H9 (cell line): ENCODE results near the gene ZNF200. TPM values are rescaled to one million over a fixed set of nuclear protein-coding genes. Genes with fewer than 3 reads are reported as not detected.

Source experiments
- DNase-seq: peaks from one replicate; pipeline ENCODE4 v3.0.0-alpha.2; 2017
- H2AFZ ChIP-seq: one replicate; pipeline ENCODE4 v1.6.1; 2013; ENCODE audit warnings: mild to moderate bottlenecking, low read length, control low read depth, moderate library complexity
- H2AK5ac ChIP-seq: 2 replicates; pipeline ENCODE4 v1.6.1; 2013; ENCODE audit warnings: low read length, control low read depth, mixed read lengths; ENCODE audit not compliant: insufficient read length
- H2BK120ac ChIP-seq: one replicate; pipeline ENCODE4 v1.6.1; 2013; ENCODE audit warnings: low read depth, mild to moderate bottlenecking, low read length, control low read depth, inconsistent platforms; ENCODE audit not compliant: poor library complexity, severe bottlenecking
- H2BK12ac ChIP-seq: 2 replicates; pipeline ENCODE4 v1.6.1; 2013; ENCODE audit warnings: low read length, control low read depth, mixed read lengths, low read depth; ENCODE audit not compliant: insufficient read length
- H2BK15ac ChIP-seq: 2 replicates; pipeline ENCODE4 v1.6.1; 2013; ENCODE audit warnings: low read depth, low read length, control low read depth
- H2BK20ac ChIP-seq: one replicate; pipeline ENCODE4 v1.6.1; 2013; ENCODE audit warnings: low read depth, mild to moderate bottlenecking, low read length, control low read depth, inconsistent platforms; ENCODE audit not compliant: poor library complexity, severe bottlenecking
- H2BK5ac ChIP-seq: 2 replicates; pipeline ENCODE4 v1.6.1; 2013; ENCODE audit warnings: low read length, control low read depth, mixed read lengths; ENCODE audit not compliant: insufficient read length
- H3K14ac ChIP-seq: 2 replicates; pipeline ENCODE4 v1.6.1; 2013; ENCODE audit warnings: low read length, control low read depth; ENCODE audit not compliant: insufficient read depth
- H3K18ac ChIP-seq: 2 replicates; pipeline ENCODE4 v1.6.1; 2013; ENCODE audit warnings: low read depth, mild to moderate bottlenecking, mixed read lengths, low read length, control low read depth; ENCODE audit not compliant: insufficient read length
- H3K23ac ChIP-seq: 2 replicates; pipeline ENCODE4 v1.6.1; 2013; ENCODE audit warnings: low read length, control low read depth, mixed read lengths, low read depth; ENCODE audit not compliant: insufficient read length
- H3K23me2 ChIP-seq: 2 replicates; pipeline ENCODE4 v1.6.1; 2013; ENCODE audit warnings: low read depth, mild to moderate bottlenecking, mixed read lengths, low read length, control low read depth; ENCODE audit not compliant: insufficient read length, poor library complexity, severe bottlenecking
- H3K27ac ChIP-seq: 2 replicates; pipeline ENCODE4 v1.5.1; 2013; ENCODE audit warnings: low read length, control low read depth, mixed read lengths, low read depth; ENCODE audit not compliant: insufficient read length
- H3K27me3 ChIP-seq: 2 replicates; pipeline ENCODE4 v1.6.1; 2013; ENCODE audit warnings: low read length, control low read depth, inconsistent platforms; ENCODE audit not compliant: insufficient read depth
- H3K4ac ChIP-seq: 2 replicates; pipeline ENCODE4 v1.6.1; 2013; ENCODE audit warnings: low read depth, mild to moderate bottlenecking, control low read depth, inconsistent platforms, low read length, moderate library complexity
- H3K4me1 ChIP-seq: 2 replicates; pipeline ENCODE4 v1.6.1; 2013; ENCODE audit warnings: low read length, control low read depth, inconsistent platforms; ENCODE audit not compliant: insufficient read depth
- H3K4me2 ChIP-seq: 2 replicates; pipeline ENCODE4 v1.6.1; 2013; ENCODE audit warnings: low read length, control low read depth, mixed read lengths; ENCODE audit not compliant: insufficient read length, insufficient read depth
- H3K56ac ChIP-seq: 2 replicates; pipeline ENCODE4 v1.6.1; 2013; ENCODE audit warnings: low read depth, mild to moderate bottlenecking, mixed read lengths, low read length, control low read depth; ENCODE audit not compliant: insufficient read length
- H3K79me1 ChIP-seq: 2 replicates; pipeline ENCODE4 v1.6.1; 2013; ENCODE audit warnings: low read depth, mild to moderate bottlenecking, moderate library complexity, low read length, control low read depth, inconsistent platforms; ENCODE audit not compliant: insufficient read depth, poor library complexity, severe bottlenecking
- H3K79me2 ChIP-seq: 2 replicates; pipeline ENCODE4 v1.6.1; 2013; ENCODE audit warnings: low read length, control low read depth, inconsistent platforms; ENCODE audit not compliant: insufficient read depth
- H3K9ac ChIP-seq: 2 replicates; pipeline ENCODE4 v1.6.1; 2013; ENCODE audit warnings: low read length, control low read depth, mixed read lengths; ENCODE audit not compliant: insufficient read length; ENCODE audit errors: extremely low read depth
- H3K9me3 ChIP-seq: one replicate; pipeline ENCODE4 v1.6.1; 2013; ENCODE audit warnings: low read depth, low read length, inconsistent platforms; ENCODE audit not compliant: control insufficient read depth
- H3T11ph ChIP-seq: one replicate; pipeline ENCODE4 v1.6.1; 2013; ENCODE audit warnings: mild to moderate bottlenecking, low read length, control low read depth, inconsistent platforms
- H4K20me1 ChIP-seq: one replicate; pipeline ENCODE4 v1.6.1; 2013; ENCODE audit not compliant: control insufficient read depth, insufficient read length, insufficient read depth
- H4K5ac ChIP-seq: 2 replicates; pipeline ENCODE4 v1.6.1; 2013; ENCODE audit warnings: low read depth, mild to moderate bottlenecking, mixed read lengths, low read length, control low read depth; ENCODE audit not compliant: insufficient read length
- H4K8ac ChIP-seq: replicated peaks from 2 replicates; pipeline ENCODE4 v1.6.1; 2013; ENCODE audit warnings: low read length, control low read depth, mixed read lengths, low read depth; ENCODE audit not compliant: insufficient read length
- H4K91ac ChIP-seq: 2 replicates; pipeline ENCODE4 v1.6.1; 2013; ENCODE audit warnings: low read depth, mild to moderate bottlenecking, moderate library complexity, mixed read lengths, low read length, control low read depth; ENCODE audit not compliant: insufficient read length
- H3K27ac Mint-ChIP-seq, 3 experiments: 2 replicates in 2 of 3; 3 replicates in 1 of 3; pipeline ENCODE4 v1.8.0; 2020 to 2021; ENCODE audit warnings: mixed read lengths in 3 of 3, mild to moderate bottlenecking in 1 of 3, moderate library complexity in 1 of 3
- H3K27me3 Mint-ChIP-seq: 2 replicates; pipeline ENCODE4 v1.8.0; 2021; ENCODE audit warnings: low read depth, mild to moderate bottlenecking, moderate library complexity, mixed read lengths
- H3K36me3 Mint-ChIP-seq, 3 experiments: 2 replicates in 2 of 3; 3 replicates in 1 of 3; pipeline ENCODE4 v1.8.0; 2020 to 2021; ENCODE audit warnings: low read depth in 3 of 3, mixed read lengths in 3 of 3; ENCODE audit not compliant: insufficient read depth in 1 of 3
- H3K4me1 Mint-ChIP-seq, 2 experiments: 2 replicates each; pipeline ENCODE4 v1.8.0; 2020; ENCODE audit warnings: mixed read lengths in 2 of 2
- H3K4me3 Mint-ChIP-seq, 2 experiments: 2 replicates in 1 of 2; 3 replicates in 1 of 2; pipeline ENCODE4 v1.8.0; 2020 to 2021; ENCODE audit warnings: mild to moderate bottlenecking in 2 of 2, mixed read lengths in 2 of 2, moderate library complexity in 1 of 2
- H3K9me3 Mint-ChIP-seq, 2 experiments: 2 replicates in 1 of 2; 3 replicates in 1 of 2; pipeline ENCODE4 v1.8.0; 2020; ENCODE audit warnings: mild to moderate bottlenecking in 2 of 2, mixed read lengths in 2 of 2, moderate library complexity in 1 of 2
- CTCF ChIP-seq: fragments of 200-600 bp; sonication (generic); conservative IDR thresholded peaks from 3 replicates; pipeline ENCODE4 v1.8.0; 2021; ENCODE audit warnings: antibody characterized with exemption, mild to moderate bottlenecking
- total RNA-seq: library from RNA; stranded (reverse); gene quantifications from 2 replicates; pipeline ENCODE4 v1.2.1, GENCODE V29; 2021

The ZNF200 gene
- total RNA-seq, 1 experiment from 2014 or later, result 14.9 TPM

- no peak overlapping the region for H3K27ac Mint-ChIP-seq
- no peak overlapping the region for H2AFZ ChIP-seq
- TF ChIP-seq CTCF, result no peak
These were observed 40.0 kb upstream of the ZNF200 start for GRCh38 chr16:3274947-3275346.

More at GRCh38 chr16:3274947-3275346, 40.0 kb upstream of the ZNF200 start:
- no peak overlapping the region for H3K23ac ChIP-seq
- no peak overlapping the region for H4K91ac ChIP-seq
- no peak overlapping the region for H2BK12ac ChIP-seq
- no peak overlapping the region for H3K9ac ChIP-seq
- H2BK20ac ChIP-seq, result no peak overlapping the region
- no peak overlapping the region for H4K5ac ChIP-seq
- no peak overlapping the region for H3T11ph ChIP-seq
- Mint-ChIP-seq H3K9me3 (peaks cover 13 to 27% of the 10 kb centered on the region in 2 experiments), H3K4me1 (no peaks in the 10 kb centered on the region), H3K27me3 (peaks cover 27% of the 10 kb centered on the region), H3K36me3 (no peaks in the 10 kb centered on the region), H3K4me3 (no peak overlapping the region)
- no peak overlapping the region for H2BK15ac ChIP-seq
- H3K4me2 ChIP-seq, result no peak overlapping the region
- no peak overlapping the region for H2BK5ac ChIP-seq
- no peak overlapping the region for H4K8ac ChIP-seq
- H3K27me3 ChIP-seq, result no peaks in the 10 kb centered on the region
- no peaks in the 10 kb centered on the region for H3K23me2 ChIP-seq
- H3K56ac ChIP-seq, result no peak overlapping the region
- no peak overlapping the region for H3K4ac ChIP-seq
- no peak for DNase-seq
- no peaks in the 10 kb centered on the region for H3K79me1 ChIP-seq
- H3K14ac ChIP-seq, result no peak overlapping the region
- no peak overlapping the region for H2AK5ac ChIP-seq
- H3K18ac ChIP-seq, result no peak overlapping the region
- no peaks in the 10 kb centered on the region for H3K9me3 ChIP-seq
- H3K27ac ChIP-seq, result no peak overlapping the region
- no peaks in the 10 kb centered on the region for H4K20me1 ChIP-seq
- H3K79me2 ChIP-seq, result no peaks in the 10 kb centered on the region
- no peaks in the 10 kb centered on the region for H3K4me1 ChIP-seq
- no peak overlapping the region for H2BK120ac ChIP-seq
